Fibroblast of the conjunctiva (primary cell): Measurements from ENCODE around the gene KRTAP10-2.
"Not testable (repeated sequence)": the region's sequence is repeated elsewhere in the genome, so short reads cannot be mapped to it uniquely, and the experiment has no call there.

Experiments used
- DNase-seq: peaks from one replicate; pipeline ENCODE4 v3.0.0-alpha.2; 2010; ENCODE audit warnings: low read depth

KRTAP10-2 gene

DNA sequence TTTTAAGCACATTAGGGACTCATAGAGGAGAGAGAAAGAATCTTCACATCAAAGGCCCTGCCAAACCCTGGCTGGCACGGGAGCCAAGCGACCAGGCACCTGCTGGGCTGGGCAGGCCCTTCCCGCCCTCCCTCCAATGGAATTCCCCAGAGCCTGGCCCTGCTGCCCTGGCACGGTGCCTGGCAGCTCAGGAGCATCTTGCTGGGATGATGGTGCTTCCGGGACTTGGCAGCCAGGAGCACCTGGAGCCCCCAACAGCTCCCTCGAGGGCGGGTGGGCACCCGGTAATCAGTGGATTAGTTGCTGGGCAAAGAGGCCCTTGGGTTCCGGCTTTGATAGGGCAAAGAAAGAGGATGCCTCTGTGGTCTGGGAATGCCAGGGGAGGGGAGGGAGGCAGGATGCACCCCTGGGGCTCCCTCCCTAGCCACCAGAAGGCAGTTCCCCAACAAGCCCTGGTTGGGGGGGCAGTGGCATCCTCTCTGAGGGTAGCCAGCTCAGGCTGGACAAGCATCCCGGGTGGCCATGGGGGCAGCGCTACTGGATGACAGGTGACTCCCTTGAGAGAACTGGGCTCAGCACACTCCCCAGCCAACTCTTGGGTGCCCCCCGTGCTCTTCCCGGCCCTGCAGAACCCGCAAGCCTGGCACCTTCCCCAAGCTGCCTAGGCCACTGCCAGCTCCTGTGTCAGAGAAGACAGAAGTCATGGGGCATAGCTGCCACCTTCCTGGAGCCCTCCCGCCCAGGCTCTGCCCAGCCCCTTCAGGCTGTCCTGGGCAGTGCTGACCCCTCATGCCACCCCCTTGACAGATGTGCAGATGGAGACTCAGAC lies 37.7 kb downstream of the KRTAP10-2 start:
- no peak for DNase-seq

- DNase-seq: no peak
Measured at GRCh38 chr21:44512496-44513388, 38.6 kb downstream of the KRTAP10-2 start.

DNA sequence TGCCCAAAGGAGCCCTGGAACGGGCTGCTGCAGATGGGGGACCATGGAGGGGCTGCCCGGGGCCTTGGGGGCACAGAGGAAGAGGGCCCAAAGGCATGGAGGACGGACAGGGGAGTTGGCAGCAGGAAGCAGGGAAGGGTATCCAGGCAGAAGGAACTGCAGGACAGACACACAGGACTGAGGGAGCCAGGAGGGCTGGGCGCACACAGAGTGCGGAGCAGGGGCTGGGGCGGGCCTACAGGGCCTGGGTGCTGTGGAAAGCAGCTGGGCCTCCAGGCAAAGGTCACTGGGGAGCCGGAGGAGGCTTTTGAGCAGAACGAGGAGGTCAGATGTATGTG lies 39.4 kb downstream of the KRTAP10-2 start:
- no peak for DNase-seq

DNA sequence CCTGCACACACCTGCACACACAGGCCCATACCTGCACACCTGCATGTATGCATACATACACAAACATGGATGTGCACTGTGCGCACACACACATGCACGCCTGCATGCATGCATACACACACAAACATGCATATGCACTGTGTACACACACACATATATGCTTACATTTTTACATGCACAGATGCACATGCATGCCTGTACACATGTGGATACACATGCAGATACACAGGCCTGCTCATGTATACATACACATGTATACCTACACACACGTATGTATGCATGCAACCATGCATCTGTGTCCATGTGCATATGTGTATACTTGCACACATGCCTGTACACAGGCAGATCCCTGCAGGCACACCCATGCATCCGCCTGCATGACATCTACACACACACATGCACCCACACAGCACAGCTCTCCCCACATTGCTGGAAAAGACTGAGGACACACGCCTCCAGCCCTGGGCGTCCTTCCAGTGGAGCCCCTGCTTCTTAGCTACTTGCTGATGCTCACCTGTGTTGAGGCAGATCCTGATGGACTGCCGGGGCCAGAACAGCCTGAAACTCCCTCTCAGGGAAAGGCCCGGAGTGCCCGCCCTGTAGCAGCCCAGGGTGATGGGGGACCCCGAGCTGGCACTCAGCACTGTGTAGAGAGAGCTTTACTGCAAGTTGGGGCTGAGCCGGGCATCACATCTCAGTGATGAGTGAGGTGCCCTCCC lies 39.9 kb downstream of the KRTAP10-2 start:
- no peak for DNase-seq

DNA sequence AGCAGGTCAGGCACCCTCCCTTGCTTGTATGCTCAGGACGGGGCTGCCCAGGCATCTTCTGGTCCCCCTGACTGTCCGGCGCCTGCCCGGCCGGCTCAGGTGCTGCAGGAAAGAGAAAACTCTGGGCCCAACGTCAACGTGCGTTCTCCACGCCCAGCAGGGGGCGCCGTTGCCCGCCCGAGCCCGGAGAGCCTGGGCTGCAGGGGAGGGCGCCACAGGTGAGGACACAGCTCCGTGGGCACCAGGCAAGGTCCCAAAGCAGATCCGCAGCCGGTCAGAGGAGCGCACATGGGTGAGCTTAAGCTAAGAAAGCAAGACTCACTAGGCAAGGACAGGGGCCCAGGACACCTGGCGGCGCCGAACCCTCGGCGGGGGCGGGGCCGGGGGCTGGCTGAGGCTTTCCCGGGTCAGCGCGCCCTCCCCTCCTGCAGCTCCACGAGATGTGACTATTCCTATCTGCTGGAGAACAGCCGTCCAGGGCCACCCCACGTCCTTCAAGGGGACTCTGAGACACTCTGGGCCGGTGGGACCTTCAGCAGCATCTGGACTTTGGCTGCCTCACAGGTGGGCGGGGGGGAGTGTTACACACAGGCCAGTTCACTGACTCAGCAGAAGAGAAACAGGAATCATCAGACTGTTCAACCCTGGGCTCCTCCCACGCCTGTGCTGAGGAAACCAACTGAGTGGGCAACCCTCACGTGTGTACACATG lies 40.6 kb downstream of the KRTAP10-2 start:
- DNase-seq: no peak

DNA sequence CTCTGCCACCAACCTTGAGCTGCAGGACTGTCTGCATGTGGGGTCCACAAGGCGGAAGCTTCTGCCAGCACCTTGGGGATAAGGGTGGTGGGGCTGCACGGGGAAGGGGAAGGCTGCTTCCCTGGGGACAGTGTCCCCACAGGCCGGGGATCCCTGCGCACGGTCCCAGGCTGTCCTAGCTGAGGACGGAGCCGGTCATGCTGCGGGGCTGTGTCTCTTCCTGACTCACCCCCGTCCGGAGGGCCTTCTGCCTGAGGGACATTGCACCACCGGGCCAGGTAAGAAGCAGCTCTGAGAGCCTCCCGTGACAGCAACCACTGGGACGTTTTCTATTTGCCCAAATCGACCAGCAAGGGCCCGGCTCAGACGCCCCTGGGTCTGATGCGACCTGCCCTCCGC lies 41.2 kb downstream of the KRTAP10-2 start:
- DNase-seq: no peak

- DNase-seq: no peak
Measured at GRCh38 chr21:44509539-44509938, 41.8 kb downstream of the KRTAP10-2 start.

DNA sequence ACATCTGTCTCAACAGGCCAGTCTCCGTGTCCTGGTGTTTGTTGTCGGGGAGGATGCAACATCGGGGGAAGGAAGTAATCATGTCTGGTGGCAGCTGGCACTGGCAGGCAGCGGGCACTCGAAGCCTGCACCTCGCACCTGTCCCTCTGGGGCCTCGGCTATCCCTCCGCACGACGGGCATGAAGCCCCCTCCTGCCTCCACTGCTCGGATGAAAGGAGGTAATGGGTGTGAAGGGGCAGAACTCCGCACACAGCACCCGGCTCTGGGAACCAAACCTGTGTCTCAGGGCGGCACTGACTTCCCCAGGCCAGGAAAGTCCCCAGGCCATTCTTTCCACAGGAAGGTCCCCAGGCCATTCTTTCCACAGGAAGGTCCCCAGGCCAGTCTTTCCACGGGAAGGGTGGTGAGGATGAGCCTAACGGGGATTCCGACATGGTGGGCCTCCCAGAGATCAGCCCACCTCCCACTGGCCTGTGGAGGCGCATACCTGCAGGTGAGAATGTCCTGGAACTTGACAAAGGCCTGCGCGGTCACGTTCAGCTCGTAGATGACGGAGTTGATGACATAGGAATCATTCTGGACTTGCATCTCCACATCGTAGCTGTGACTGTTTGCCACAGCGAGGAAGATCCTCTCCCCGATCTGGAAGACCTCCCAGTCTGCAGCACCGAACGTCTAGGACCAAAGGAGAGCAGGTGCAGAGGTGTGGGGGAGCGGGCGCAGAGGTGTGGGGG lies 42.4 kb downstream of the KRTAP10-2 start:
- no peak for DNase-seq

DNA sequence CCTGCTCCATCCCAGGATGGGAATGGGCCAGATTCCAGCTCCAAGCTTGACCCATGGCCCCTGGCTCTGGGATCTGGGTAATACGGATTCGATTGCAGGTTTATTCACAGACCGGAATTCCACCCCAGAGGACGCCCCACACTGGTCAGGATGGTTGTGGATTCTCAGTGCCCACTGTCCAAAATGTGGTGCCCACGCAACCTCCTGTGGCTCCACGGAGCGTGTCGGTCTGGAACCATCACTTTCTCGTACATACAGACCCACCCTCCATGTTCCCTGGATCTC lies 42.9 kb downstream of the KRTAP10-2 start:
- no peak for DNase-seq

DNA sequence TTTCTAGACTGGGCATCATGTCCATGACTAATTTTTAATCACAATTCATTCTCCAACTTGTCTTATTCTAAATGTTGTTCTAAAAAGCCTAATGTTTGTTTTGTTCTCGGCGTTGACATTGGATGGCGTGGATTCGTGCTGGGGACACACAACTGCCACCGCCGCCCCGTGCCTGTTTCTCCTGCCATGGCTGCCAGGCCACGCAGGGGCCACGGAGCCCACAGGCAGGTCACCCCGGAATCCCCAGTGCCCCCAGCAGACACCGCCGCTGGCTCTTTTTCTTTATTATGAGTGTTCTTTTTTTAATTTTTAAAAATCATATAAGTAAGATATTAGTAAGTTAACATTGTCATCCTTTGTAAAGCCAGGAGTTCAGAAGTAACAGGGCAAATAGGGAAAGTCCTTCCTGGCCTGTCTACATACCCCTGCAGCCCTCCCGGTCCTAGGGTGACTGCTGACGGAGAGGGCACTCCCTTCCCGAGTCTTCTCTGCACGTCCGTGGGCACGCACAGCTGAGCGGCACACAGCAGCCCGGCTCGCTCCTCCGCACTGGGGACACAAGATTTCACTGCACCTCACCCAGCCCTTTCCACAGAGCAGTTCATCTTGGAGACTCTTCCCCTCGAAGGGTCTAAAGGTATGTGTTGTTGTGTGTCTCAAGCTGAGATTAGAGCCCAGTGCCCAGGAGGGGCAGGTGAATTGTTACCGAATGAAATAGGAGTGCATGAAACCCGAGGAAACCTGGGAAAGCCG lies 43.5 kb downstream of the KRTAP10-2 start:
- DNase-seq: no peak

DNA sequence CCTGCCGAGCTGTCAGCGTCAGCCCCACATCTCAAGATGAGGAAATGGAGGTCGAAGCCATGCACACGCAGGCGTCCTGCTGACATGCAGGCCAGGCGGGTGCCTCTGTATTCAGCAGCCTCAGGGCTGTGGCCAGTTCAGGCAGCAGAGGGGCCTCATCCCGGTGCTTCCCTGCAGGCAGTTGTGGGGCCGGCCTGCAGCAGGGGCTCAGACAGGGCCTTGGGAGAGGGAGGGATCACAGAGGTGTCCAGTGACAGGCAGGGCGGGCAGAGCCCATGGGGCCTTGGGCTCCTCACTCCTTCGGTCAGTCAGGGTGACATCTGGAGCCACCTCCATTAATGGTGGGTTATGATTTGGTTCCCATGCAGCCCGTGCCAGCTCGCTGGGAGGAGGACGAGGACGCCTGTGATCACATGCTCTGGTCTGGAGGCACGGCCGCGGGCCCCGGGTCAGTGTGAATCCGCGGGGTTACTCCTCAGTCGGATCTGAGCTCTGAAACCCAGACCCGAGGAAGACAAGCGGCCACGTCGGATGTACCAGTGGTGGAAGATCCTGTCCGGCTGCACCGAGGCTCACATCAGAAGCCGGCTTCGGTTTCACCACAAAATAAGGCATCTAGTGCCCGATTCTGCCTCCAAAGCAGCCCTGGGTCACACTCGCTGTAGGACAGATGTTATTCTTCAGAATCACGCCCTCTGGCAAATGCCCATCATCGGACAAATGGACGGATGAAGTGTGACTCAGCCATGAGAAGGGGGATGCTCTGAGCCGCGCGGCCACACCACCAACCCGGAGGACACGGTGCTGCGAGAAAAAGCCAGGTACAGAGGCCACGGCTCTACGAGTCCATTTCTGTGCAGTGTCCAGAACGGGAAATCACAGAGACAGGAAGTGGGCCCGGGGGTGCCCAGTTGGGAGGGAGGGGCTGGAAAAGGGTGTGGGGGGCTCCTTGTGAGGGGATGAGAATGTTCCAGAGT lies 44.7 kb downstream of the KRTAP10-2 start:
- DNase-seq: no peak

DNA sequence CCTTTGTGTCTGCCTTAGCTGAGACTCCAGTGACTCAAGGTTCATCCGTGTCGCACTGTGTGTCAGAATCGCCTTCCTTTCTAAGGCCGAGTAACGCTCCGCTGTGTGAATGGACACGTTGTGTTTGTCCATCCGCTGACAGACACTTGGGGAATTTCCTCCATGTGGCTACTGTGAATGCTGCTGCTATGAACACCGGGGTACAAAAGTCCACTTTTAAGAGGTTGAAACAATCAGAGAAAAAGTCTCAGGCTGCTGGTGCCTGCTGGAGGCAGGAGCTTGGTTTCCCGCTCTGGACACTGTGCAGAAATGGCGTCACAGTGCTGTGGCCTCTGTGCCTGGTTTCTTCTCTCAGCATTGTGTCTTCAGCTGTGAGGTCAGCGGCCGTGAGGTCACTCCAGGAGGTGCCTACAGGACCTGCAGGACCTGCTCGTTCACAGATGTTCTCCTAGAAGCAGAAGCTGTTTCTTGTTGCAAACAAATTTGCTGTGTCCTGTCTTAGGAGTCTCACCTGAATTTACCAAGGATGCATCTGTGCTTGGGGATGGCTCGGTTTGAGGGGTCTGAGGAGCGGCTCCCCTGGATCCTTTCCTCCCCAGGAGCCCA lies 45.5 kb downstream of the KRTAP10-2 start:
- no peak for DNase-seq

- DNase-seq: no peak
Measured at GRCh38 chr21:44503901-44504399, 47.4 kb downstream of the KRTAP10-2 start.

GRCh38 chr21:44503006-44503889 lies 48.1 kb downstream of the KRTAP10-2 start:
- not testable (repeated sequence) for DNase-seq

DNA sequence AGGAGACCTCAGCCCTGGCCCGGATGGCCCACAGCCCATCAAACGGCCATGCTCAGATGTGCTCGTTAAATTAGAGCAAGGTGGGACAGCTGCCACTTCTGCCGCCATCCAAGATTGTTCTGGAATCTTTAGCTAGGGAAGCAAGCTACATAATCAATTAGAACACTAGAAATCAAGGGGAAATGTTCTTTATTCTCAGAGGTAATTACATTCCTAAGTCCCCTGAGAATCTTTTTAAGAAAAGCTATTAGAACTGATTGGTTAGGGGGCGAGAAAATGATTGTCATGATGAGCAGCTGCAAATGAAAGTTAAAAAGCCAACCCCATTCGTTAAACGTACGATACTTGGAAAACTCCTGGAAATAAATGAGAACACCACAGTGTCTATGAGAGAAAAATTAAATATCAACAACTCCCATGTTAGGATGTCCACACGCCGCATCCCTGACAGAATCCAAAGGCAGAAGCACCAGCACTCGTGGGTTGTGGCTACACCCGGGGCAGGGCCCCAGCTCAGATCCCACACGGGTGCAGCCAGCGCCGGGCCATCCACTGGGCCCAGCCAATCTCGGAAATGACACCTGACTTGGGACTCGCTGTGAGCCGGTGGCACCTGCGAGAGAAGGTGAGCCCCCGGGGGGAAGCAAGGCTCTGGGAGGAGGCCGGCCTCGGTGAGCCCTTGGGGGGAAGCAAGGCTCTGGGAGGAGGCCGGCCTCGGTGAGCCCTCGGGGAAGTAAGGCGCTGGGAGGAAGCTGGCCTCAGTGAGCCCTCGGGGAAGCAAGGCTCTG lies 48.9 kb downstream of the KRTAP10-2 start:
- DNase-seq: no peak
